Activated CD4-positive, CD25-positive, alpha-beta regulatory T cell treated with anti-CD3 and anti-CD28 coated beads, Interleukin-2, amount 50 U/mL, for 72 hours (primary cell): ENCODE data around the gene NCAN.
"Not testable (repeated sequence)": the region's sequence is repeated elsewhere in the genome, so short reads cannot be mapped to it uniquely, and the experiment has no call there.

ENCODE experiments used
- DNase-seq: peaks from one replicate; pipeline ENCODE4 v3.0.0; 2021

NCAN gene

DNA sequence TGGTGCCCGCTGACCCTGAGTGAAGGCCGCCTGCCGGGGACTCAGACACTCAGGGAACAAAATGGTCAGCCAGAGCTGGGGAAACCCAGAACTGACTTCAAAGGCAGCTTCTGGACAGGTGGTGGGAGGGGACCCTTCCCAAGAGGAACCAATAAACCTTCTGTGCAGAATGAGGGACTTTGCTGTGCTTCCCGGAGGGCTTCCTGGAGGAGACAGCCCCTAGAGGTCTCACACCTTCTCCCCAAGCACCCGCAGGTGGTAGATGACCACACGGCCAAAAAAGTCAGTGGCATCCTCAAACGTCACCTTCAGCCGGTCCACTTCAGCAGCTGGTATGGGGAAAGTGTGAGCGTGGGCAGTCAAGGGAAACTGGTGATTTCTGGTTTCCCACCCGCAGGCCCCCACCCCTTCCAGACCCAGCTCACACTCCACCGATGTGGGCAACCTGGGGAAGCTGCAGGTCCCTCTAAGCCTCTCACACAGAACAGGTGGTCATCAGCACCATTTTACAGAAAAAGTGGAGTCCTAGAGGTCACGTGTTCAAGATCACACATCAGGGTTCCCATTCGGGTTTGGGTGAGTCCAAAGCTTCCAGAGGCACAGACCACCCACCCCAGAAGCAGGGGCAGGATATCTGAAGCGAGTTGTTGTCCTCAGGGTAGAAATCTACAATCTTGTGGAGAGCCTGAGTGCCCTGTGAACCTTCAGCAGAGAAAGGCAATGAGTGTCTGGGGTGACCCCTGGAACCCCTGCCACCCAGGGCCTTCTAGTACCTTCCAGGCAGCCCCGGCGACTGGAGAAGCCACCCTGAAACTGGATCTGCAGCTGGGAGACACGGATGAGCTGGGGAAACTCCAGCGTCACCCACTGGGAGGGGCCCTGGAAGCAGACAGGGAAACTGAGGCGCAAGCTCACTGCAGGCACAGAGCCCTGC lies 9.8 kb upstream of the NCAN start:
- no peak for DNase-seq

DNA sequence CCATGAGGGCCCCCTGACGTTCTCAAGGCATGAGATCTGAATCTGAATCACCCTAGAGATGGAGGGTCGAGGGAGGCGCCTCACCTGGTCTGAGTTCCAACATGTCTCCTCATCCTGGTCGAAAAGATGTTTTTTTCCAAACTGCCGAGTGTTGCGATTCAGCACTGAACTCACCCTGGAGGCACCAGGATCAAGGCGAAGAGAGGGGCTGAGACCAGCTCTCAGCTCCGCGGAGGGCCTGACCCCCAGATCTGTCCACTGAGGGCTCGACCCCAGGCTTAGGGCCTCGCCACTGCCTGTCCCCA lies 9.1 kb upstream of the NCAN start:
- no peak for DNase-seq

DNA sequence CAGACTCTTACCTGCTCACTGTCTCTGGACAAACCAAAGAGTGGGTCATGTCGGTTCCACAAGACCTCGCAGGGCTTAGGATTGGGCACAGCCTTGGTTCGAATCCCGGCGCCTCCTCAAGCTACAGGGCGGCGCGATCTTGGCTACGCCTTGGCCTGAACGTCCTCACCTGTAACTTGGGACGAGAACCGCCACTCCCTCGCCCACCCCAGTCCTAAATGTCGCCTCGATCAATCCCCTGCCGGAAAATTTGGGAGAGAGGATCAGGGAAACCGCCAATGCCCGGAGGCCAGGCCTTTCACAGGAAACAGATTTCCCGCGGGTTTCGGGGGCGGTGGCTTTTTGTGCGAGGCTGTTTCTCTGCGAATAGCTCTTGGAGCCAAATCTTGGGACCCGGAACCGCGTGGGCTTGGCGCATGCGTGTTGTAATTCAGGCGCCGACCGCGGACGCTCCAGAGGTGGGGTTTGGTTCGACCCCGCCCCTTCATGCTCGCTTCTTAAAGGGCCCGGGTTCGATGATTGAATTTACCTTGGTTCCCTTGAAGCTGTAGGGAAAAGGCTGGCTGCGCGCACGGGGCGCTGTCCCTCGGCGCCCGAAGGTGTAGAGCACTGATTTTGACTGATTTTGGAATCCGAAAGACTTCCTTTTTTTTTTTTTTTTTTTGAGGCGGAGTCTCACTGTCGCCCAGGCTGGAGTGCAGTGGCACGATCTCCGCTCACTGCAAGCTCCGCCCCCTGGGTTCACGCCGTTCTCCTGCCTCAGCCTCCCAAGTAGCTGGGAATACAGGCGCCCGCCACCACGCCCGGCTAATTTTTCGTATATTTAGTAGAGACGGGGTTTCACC lies 8.5 kb upstream of the NCAN start, which contains the start of gene NR2C2AP:
TSS of gene NR2C2AP (minus strand) at position 403 of the 845 bp plus-strand sequence. CDS start at position 49, 354 bp downstream.
- DNase-seq, result peak; percentile 94

DNA sequence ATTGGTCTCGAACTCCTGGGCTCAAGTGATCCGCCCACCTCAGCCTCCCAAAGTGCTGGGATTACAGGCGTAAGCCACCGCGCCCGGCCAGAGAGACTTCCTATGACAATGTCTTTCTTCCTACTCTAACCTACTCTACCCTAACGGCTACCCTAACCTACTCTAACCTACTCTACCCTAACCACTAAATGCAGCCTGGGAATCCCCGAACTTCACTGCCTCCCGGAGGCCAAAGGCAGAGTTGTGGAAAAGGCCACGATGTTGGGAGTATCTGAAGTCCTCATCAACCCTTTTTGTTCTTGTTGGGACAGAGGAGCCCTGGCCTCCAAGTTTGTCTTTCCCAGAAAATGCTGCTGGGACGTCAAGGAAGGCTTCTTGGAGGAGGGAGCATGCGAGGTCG lies 7.6 kb upstream of the NCAN start:
- no peak for DNase-seq

DNA sequence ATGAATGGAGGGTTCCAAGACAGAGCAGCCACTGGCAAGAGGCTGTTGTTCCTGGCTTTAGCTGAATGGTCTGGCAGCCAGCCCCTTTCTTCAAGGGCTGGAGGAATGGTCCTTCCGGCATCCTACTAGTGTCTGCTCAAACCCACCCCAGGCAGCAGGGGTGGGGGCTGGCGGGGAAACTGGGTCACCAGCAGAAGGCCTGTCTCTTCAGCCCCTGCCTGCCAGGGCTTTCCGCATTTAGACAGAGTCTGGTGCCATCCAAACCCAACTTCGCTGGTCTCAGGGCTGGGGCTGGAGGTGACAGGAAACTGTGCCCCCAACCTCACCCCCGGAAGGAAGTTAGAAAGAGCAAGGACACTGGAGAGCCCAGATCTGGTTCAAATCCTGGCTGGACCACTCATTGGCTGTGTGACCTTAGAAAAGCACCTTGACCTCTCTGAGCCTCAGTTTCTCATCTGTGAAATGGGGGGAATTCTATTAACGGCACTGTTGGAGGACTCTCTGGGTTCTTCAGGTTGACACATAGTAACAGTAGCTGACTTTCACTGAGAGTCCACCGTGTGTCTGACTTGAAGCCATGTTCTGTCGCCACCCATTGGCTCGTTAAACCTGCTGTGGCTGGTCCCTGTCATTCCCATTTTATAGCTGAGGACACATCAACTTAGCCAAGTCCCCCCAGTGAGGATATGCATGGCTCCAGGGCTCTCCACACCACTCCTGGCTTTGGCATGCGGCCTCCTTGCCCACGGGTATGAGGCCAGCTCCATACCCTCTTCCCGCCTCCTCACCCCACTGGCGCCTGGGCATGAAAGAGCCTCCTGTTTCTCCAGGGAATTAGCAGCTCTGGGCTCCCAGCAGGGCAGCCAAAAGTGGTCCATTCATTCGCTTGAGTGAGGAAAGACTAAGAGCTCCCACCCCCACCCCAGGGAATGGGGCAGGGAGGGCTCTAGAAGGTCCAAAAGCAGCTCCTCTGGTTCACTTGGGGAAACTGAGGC lies 6.0 kb upstream of the NCAN start:
- DNase-seq, result no peak

DNA sequence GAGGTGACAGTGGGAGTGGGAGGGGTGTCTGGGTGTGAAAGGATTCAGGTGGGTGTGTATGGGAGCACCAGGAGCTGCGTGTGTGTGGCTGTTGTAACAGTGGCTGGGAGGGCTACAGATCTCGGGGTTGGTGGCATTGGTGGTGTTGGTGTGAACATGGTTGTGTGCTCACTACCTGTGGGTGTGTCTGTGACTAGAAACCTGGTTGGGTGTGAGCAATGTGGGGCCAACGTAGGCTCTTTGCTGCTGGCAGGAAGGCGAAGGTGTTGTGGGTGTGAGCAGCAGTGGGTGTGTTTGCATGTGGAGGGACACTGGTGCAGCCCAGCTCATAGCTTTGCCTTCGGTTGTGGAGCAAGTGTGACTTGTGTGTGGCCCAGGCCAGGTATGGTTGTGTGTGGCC lies 4.8 kb upstream of the NCAN start:
- DNase-seq, result no peak

DNA sequence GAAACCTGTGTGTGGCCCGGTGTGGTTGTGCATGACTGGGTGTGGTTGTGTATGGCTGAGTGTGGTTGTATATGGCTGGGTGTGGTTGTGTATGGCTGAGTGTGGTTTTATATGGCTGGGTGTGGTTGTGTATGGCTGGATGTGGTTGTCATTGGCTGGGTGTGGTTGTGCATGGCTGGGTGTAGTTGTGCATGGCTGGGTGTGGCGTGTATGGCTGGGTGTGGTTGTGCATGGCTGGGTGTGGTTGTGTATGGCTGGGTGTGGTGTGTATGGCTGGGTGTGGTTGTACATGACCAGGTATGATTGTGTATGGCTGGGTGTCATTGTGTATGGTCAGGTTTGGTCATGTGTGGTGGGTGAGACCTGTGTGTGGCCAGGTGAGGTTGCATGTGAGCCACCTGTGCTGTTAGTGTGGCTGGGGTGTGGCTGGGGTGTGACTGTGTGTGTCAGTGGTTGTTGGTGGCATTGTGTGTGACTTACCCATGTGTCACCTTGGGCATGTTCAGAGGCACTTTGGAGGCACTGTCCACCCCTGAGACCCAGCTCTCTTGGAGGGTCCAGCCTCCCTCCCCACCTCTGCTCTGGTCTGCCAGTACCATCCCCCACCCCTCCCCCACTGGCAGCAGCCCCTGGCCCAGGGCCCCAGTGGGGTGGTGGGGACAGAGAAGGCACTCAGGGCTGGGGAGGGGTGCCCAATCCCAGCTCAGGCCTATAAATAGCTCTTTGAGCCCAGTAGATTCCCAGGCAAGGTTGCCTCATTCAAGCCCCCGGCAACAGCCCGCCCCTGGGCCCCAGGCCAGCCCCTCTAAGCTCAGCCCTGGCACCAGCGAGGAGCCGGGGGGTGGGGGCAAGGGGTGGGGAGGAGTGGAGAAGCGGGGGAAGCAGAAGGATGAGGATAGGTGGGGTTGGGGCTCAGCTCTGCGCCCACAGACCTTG lies 3.9 kb upstream of the NCAN start:
- no peak for DNase-seq

DNA sequence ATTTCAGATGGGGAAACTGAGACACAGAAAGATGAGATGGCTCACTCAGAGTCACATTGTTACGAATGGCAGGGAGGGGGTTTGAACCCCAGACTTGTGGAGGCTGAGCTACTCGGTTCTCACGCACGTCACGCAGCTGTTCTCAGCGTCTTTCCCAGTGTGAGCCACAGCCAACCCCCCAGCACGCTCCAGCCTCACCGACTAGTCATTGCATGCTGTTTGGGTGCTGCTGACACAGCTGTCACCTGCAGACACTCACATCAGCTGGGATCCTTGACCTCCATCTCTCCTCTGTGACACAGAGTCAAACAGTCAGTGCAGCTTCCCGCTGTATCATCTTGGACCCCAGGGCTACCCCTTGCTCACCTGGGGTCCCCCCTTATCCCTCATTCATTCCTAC lies 2.4 kb upstream of the NCAN start:
- DNase-seq, result no peak

DNA sequence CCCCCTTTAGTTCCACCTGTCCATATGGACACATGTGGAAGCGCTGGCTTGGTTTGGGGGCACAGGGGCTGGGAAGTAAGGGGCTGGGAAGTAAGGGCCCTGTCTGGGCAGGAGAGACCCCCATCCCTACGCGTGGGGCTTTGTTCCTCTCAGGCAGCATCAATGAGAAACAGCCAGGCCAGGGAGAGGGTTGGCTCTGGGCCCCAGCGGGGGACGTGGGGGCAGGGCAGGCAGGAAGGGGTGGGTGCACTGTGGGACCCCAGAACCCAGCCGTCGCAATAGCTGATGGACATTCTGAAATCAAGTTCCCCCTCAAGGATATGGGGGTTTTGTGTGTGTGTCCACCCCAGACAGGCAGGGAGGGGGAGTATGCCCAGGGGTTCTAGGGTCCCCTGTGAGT lies 1.2 kb downstream of the NCAN start:
- DNase-seq, result no peak

DNA sequence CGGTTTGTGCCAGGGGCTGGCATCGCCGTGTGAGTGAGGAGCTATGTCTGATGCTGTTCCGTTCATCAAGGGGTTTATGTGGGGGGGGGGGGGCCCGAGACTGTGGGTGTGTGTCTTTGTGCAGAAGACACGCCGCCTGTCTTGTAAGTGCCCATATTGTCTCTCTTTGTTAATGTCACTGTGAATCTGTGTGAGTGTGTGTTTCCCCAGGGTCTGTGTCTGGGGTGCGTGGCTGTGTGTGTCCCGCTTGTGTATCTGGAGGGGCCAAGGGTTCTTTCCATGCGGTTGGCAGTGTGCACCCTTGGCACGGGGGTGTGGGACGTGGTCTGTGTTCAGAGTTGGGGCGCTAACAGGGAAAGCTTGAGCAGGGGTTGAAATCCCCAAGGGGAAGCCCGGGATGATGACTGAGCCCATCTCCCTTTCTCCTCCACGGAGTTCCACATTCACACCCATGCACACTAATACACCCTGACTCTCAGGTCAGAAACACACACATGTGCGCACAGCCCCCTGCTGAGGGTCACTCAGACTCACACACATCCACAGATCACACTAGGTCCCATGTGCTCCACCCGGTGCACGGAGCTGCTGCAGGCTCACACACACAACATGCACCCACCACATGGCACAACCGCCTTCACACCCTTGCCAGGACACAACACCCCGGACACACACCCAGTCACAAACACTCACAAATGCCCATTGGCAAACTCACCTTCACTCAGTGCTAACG lies 1.8 kb downstream of the NCAN start:
- DNase-seq, result no peak

DNA sequence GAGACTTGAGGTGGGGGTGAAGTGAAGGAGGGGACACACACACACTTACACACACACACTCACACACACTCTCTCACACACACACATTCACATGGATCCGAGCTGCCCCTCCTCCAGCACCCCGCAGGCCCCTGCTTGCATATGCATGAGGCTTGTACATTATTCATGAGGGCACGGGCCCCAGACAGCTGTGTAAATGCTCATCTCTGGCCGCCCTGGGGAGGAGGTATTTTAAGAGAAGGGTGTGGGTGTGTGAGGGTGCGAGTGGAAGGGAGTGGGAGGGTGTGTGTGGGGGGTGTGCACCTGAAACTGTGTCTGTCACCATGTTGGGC lies 2.4 kb downstream of the NCAN start:
- no peak for DNase-seq

DNA sequence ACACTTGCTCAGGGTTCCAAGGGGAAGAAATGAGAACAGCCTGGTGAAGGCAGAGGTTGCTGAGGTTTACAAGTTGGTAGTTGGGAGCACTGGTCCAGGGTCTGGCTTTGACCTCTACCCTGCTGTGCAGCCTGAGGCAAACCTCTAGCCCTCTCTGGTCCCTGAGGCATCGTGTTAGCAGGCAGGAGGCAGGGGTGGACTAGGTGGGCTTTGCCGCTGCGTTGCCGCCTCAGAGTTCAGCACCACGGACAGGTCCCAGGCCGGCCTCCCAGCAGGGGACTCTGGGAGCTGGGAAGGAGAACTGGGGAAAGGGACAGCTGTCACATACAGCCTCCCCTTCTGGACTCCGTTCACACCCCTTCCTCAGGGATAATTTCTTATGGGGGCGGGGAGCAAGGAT lies 3.1 kb downstream of the NCAN start:
- no peak for DNase-seq

DNA sequence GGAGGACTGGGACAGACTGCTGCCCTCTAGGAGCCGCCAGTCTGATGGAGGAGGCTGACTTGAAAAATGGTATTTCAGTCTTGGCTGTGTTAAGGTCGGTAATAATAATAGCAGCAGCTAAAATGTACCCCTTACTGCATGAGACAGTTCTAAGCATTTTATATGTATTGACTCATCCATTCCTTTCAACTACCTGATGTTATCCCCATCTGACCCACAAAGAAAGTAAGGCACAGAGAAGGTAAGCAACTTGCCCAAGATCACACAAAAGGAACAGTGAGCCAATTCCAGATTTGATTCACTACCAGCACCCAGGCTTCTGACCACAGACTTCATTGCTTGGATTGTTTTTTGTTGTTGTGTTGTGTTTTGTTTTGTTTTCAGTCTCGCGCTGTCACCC lies 4.0 kb downstream of the NCAN start:
- DNase-seq, result no peak

DNA sequence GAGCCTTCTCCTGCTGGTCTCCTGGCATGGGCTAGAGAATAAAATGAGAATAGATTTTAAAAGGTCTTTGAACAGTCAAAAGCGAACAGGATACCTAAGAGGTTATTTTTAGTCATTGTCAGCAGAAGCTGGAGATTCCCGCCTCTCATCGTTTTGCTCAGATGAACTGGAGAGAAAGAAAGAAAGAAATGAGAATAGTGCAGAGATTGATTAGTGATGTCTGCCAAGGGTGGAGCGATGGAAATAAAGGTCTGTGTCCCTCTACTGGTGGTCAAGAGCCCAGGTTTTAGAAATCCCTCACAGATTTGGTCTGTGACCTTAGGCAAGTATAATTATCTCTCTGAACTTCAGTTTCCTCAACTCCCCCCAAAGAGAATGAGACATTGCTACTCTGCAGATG lies 5.3 kb downstream of the NCAN start:
- DNase-seq, result no peak

DNA sequence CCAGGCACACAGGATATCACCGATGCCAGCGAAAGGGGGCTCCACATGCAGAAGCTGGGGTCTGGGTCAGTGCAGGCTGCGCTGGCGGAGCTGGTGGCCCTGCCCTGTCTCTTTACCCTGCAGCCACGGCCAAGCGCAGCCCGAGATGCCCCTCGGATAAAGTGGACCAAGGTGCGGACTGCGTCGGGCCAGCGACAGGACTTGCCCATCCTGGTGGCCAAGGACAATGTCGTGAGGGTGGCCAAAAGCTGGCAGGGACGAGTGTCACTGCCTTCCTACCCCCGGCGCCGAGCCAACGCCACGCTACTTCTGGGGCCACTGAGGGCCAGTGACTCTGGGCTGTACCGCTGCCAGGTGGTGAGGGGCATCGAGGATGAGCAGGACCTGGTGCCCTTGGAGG lies 7.2 kb downstream of the NCAN start:
- DNase-seq, result no peak

DNA sequence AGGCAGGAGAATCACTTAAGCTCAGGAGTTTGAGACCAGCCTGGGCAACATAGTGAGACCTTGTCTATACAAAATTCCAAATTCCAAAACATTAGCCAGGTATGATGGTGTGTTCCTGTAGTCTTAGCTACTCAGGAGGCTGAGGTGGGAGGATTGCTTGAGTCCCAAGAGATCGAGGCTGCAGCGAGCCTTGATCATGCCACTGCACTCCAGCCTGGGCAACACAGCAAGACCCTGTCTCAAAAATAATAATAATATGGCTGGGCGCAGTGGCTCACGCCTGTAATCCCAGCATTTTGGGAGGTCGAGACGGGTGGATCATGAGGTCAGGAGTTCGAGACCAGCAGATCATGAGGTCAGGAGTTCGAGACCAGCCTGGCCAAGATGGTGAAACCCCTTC lies 9.2 kb downstream of the NCAN start:
- not testable (repeated sequence) for DNase-seq

DNA sequence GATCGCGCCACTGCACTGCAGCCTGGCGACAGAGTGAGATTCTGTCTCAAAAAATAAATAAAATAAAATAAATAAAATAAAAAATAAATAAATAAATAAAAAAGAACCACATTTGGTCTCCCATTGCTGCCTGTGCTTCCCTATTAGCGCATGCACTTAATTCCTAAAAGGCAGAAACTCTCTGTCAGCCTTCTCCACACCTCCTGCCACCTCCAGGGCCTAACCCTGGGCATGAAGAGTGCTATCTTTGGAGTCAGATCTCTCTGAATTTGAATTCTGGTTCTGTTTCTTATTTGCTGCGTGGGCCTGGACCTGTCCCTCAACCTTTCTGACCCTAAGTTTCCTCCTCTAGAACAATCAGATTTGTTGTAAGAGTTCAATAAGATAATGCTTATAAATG lies 11.3 kb downstream of the NCAN start:
- DNase-seq, result no peak

DNA sequence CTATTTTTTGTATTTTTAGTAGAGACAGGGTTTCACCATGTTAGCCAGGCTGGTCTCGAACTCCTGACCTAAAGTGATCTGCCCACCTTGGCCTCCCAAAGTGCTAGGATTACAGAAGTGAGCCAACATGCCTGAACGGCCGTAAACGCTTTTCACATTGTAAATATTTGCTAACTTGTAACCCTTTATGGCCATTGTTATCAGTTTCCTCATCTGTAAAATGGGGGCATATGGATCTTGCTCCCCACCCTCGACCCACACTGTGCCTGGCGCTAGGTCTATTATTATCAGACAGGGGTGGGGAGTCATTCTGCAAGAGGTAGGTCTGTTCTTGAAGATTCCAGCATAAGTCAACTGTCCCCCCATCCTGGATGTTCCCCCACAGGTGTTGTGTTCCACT lies 11.9 kb downstream of the NCAN start:
- no peak for DNase-seq

DNA sequence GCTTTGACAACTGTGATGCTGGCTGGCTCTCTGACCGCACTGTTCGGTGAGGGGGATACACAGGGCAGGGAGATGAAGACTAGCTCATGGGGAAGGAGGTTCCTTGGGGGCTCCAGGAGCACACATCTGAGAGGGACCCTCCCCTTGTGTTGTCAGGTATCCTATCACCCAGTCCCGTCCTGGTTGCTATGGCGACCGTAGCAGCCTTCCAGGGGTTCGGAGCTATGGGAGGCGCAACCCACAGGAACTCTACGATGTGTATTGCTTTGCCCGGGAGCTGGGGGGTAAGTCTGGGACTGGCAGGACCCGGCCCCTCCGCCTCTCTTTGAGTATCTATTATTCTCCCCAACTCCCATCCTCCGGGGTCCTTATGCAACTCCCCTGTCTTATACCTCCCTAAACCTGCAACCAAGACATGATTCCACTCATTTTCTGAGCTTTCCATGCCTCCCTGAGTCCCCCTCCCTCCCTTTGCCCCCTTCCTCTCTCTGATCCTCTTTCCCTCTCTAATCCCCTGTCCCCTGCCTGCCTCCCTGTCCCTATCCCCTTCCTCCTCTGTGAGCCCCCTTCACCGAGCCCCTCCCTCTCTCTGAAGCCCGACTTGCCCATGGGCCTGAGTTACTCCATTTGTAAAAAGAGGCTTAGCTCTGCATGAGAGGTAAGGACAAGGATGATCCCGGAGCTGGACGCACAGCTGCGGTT lies 12.5 kb downstream of the NCAN start:
- no peak for DNase-seq

DNA sequence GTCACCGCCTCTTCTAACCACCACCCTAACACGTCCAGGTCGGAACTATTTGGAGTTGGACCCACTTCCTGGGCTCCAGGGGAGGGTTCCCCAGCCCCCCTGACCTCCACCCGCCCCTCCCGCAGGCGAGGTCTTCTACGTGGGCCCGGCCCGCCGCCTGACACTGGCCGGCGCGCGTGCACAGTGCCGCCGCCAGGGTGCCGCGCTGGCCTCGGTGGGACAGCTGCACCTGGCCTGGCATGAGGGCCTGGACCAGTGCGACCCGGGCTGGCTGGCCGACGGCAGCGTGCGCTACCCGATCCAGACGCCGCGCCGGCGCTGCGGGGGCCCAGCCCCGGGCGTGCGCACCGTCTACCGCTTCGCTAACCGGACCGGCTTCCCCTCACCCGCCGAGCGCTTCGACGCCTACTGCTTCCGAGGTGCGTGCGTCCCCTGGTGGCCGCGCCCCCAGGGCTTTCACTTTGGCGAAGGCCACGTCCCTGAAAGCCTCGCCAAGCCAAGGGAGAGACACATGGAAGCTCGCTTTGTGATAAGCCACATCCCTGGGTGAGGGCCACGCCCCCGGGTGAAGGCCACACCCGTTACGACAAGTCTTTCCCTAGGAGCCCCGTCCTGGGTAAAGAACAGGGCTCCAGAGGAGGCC lies 13.2 kb downstream of the NCAN start:
- peak; percentile 73 for DNase-seq
